ENCODE data around the gene GRIK4.

GRCh38 chr11:120561286-120561685 lies 49.7 kb downstream of the GRIK4 start:
- no peak for TF ChIP-seq CTCF (conservative IDR thresholded peaks at IDR 0.05; ENCODE audit: low read length)
- TF ChIP-seq EZH2phosphoT487 (IDR thresholded peaks at IDR 0.05; ENCODE audit: borderline replicate concordance): no peak
